ENCODE measurements around the gene AMOTL2.

AMOTL2 gene

DNA sequence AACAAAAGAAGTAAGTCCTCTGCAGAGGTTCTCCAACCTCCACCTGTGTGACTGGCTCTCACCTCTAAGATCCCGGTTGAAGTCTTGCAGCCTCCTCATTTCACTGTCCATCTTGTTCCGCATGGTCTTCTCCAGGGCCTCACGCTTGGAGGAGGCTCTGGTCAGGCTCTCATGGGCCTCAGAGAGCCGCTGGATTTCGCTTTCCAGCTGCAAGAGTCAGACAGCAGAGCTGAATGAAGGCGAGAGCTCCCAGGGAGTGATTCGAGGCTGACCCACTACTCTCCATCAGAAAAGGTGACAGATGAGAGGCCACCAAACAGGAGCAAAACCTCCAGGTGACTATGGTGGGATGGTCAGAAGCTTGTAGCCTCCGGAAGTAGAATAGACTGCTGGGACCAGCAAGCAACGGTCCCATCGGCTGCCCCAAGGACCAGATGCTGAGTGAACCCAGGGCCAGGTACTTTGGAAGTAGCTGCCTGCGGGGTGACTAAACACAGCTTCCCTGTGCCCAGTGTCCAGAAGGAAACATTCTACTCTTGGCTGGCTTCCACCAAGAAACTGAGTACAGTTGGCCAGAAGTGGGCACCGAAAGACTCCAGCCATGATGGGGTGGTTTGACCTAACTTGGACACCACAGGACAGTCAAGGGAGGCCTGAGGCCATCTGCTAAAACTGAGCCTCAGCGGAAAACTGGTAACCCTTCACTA, 7.9 kb downstream of the AMOTL2 start:
- no peak for DNase-seq (ENCODE audit: low spot score)

DNA sequence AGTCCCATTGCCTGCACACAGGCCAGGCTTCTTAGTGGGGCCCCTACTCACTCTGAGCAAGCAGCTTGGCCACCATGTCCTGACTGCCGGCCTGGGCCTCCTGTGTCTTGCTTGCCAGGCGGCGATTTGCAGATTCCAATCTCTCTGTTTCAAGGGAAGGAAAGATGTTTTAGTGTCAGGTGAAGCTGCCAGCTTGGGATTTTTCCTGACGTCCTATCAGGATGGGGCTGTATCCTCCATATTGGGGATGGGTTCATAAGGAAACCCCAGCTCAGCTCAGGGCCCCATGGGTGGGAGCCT, 8.5 kb downstream of the AMOTL2 start:
- no peak for DNase-seq (ENCODE audit: low spot score)

DNA sequence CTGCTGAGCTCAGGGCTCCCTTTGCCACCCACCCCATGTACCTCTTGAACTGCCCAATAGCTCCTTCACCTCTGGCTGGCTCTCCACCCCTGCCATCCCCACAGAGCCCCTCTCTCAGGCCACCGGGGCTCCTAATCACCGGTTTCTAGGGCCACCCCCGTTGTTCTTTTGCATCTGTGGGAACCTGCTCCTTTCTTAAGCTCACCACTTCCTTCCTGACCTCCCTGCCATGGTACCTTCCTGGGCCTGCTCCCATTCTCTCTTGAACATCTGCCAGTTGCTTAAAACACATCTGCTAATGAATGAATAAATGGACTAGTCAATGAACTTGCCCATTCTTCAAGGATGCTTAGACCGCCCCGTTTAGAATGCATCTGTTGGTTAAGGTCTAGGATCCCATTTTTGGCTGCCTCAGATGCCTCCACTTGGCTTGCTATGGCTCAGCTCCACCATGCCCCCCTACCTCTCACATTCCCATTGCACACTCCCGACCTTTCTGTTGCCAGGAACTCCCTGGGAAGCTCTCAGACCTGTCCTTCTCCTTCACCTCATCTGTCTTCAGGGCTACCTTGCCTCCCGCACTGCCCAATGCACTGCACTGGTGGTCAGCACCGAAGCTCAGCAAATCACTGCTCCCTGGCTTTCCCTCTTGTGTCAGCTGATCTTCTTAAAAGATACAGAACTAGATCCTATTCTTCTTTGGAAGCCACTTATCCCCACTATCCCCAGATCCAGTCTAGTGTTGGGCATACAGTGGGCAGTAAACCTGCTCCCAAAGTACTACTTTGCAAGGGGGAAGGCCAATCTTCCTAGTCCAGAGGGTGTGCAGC, 9.1 kb downstream of the AMOTL2 start:
- DNase-seq (ENCODE audit: low spot score): no peak

DNA sequence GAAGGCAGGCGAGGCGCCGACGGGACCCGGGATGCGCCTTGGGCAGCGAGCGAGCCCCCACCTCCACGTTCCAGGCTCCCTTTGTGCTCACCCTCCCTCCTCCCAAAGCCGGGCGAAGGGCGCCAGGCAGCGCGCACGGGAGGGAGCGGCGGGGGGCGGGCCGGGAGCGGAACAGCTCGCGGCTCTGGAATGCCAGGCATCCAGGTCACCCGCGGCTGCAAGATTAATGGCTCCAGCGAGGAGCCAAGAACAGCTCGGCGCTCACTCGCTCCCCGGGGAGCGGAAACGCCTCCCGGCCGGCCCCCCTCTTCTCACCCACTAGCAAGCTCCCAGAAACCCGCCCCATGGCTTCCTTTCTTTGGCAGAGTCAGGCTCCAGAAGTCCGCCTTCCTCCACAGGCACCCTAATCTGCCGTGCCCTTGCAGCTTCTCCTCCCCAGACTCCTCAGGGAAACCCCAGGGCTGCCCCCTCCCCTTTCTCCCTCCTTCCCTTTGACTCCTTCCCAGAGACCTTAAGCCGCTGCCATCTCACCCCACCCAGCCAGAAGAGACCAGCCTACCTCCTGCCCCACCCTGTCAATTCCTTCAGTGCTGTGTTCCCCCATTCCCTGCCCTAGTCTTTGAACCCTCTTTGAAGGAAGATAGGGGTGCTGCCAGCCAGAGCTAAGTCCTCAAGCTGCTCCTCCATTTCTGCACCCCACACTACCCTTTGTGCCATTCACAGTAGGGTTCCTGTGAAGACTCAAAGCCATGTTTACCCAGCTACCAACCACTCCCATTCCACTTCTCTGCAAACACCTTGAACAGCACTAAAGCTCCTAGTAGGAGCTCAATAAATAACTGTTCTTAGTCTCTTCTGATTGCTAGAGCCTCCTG, 9.9 kb downstream of the AMOTL2 start:
- DNase-seq (ENCODE audit: low spot score): peak; percentile 93

DNA sequence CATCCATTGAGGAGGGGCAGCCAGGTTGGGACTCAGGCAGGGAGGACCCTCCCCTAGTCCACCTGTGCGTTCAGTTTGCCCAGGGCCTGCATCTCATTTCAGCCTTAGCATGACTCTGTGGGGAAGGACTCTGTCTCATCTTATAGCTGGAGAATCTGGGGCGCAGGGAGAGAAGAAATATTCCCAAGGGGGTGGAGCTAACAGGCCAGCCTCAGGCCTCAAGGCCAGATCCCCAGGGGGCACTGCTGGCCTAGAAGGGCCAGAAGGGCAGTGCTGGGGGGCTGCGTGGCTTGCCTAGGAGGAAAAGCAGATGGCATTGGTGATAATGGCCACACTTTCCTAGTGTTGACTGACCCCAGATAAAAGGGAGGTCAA, 10.9 kb downstream of the AMOTL2 start:
- no peak for DNase-seq (ENCODE audit: low spot score)

DNA sequence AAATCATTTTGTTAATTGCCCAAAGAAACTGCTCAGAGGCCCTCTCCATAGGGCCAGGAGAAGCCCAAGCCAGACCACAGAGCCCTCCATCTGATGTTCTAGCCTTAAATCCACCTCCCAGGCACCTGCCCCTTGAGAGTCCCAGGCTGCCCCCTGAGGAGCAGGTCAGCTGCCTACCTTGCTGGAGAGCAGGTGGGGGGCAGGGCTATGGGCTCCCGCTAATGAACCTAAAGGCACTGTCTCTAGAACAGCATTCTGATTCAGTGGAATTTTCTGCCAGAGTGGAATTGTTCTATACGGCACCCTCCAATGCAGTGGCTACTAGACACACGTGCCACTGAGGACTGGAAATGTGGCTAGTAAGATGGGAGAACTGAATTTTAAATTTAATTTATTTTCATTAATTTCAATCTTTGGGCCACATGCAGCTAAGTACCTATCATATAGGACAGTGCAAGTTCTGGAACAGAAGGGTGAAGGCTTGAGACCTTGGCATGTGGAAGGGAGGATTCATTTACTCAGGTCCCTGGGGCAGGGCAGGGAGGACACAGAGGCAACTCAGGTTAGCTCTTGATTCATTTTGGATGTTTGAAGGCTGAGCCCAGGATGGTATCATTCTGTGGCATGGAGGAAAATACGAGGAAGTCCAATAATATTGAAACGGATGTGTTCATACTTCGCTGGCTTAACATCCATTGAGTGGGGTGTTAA, 11.4 kb downstream of the AMOTL2 start:
- DNase-seq (ENCODE audit: low spot score): no peak

DNA sequence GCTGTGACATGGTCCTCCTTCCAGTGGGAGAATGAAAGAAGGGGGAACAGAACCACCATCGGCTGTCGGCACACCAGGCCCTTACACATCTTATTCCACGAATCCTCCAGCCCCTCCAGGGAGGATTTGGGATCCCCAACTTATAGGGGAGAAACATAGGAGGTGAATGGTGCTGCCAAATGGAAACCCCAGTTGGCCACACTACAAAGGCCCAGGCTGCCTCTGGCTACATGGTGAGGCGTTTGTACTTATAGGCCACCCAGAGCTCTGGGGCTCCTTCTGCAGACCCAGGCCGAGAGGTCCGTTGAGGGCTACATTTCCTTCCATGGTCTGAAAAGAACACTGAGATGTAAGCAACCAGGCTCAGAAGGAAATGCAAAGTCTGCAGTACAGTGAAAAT, 12.0 kb downstream of the AMOTL2 start:
- no peak for DNase-seq (ENCODE audit: low spot score)

DNA sequence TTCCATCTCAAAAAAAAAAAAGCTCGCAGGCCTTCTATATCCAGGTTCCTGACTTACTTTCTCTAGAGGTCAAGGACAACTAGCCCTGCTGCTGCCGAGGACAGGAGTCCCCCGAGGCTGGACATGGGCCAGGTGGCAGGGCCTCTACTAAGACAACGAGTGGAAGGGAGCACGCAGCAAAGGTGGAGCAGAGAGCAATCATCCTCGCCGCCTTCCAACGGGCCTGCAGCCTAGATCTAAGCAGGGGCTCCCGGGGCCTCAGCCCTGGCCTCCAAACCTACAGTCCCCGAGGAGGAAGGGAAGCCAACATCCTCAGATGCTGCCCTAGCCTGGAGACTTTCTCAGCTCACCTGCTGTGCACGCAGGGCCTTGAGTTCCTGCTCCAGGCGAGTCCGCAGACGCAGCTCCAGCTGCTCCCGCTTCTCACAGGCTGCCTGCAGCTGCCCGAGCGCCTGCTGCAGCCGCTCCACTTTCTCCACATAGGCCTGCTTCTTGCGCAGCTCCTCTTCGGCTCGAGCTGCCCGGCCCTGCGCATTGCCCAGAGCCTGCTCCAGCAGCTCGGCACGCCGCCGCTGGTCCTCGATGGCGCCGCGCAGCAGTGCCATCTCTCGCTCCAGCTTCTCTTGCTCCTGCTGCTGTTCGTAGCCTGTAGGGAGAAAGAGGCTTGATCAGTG, 12.9 kb downstream of the AMOTL2 start:
- no peak for DNase-seq (ENCODE audit: low spot score)

DNA sequence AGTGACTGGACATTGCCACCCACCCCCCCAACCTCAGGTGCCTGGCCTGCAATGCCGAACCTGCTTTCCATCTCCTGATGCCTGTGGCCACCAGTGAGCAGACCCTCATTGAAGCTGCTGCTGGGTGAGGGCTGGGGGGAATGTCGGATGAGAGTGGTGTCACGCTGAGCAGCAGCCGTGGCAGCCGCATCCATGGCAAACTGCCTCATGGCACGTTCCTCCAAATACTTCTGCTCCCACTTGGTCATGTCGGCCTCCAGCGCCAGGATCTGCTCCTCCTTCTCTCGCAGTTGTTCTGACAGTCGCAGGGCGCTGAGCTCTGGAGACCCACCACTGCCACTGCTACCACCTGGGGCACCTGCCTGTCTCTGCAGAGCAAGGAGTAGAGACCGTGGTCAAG, 14.2 kb downstream of the AMOTL2 start:
- no peak for DNase-seq (ENCODE audit: low spot score)

DNA sequence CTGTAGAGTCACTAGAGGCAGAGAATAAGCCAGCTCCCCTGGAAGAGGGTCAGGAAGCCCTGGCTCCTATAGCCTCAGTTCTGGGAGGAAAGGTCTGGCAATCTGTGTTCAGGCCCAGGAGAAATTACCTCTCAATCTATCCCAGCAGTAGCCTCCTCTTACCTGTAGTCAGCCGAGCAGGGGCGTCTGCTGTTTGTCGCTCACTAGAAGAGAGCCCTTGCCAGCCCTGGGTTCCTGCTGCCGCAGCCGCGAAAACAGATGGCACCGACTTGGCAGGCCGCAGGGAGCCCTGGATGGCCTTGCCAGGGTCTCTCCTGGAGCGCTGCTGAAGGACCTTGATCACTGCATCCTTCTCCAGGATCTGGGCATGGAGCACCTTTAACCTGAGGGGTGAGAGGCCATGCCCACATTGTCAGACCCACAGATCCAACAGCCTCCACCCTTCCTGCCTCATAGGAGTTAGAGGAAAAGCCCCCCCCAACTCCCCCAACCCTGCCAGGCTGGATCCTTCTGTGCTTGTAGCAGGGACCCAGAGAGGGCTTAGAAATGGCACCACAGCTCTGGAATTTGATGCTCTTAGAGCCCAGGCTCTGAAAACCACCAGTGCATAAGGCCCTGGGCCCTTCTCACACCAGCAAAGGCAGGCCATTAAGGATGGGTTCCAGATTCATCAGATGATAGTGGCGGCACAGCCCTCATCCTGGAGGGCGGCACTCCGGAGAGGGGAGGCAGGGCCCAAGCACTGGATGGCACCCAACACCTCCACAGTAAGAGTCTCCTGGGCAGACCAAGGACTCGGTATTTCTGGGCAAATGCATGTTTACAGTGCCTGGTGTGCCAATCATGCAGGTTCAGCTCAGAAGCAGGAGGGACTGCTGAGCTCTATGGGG, 14.9 kb downstream of the AMOTL2 start:
- no peak for DNase-seq (ENCODE audit: low spot score)

DNA sequence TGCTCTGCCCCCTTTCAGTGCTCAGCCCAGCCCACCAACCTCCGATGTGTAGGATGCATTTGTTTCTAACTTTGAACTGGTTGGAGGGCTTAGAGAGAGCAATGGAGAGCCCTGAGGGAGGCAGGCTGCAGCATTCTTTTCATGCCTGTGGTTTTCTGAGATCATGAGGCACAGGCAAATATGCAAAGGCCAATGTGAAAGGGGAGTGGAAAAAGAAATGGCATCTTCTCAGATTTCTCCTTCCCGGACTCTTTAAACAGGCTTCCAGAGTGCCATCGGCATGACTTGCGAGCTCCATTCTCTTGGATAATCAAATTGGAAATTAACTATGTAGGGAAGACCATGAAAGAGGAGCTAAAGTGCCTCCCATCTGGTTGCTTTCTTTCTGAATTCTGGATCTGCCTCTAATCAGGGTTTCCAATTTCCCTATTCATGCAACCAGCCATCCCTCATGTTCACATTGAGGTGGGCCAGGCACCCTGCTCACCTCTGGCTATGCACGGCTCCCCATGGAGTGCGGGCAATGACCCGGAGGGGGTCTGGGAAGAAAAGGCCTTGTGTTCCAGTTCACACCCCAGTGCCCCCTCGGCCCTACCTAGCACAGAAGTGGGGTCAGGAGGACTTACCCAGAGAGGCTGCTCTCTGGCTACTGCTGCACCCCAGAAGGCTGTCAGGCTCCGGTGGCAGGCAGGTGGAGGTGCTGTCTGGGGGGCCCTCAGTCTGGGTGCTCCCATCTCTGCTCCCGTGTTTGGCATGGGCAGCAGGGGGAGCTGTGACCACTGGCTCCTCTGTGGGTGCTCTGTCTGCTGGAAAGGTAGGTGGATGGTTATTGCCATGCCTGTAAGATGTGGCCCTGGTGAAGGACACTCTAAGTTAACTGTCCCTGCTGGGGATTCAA, 16.1 kb downstream of the AMOTL2 start:
- peak; percentile 49 for DNase-seq (ENCODE audit: low spot score)

DNA sequence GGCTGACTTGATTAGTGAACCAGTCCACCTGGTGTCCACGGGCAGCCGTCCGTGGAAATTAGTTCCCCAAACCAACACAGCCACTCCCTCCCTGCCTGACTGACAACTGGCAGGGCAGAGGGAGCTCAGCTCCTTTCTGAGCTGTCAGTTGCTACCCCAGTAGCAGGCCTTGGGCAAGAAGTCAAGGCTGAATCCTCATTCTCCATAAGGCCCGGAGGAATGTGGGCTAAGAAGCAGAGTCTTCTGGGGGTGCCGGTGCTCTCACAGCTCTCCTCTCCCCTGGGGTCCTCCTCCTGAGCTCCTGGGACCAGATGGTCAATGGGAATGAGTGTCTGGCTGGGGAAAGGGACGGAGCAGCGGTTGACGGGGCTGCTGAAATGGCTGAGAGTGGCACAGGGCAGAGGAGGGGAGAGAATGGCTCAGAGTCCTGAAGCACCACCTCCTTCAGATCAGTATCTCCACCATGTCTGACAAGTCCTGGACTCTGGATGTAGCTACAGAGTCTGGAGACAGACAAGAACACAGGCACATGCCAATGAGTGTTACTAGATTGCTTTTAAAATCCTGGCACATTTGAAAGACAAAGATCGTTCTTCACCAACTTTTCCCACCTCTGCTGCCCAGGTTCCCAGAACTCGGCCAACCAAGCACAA, 16.9 kb downstream of the AMOTL2 start:
- no peak for DNase-seq (ENCODE audit: low spot score)

DNA sequence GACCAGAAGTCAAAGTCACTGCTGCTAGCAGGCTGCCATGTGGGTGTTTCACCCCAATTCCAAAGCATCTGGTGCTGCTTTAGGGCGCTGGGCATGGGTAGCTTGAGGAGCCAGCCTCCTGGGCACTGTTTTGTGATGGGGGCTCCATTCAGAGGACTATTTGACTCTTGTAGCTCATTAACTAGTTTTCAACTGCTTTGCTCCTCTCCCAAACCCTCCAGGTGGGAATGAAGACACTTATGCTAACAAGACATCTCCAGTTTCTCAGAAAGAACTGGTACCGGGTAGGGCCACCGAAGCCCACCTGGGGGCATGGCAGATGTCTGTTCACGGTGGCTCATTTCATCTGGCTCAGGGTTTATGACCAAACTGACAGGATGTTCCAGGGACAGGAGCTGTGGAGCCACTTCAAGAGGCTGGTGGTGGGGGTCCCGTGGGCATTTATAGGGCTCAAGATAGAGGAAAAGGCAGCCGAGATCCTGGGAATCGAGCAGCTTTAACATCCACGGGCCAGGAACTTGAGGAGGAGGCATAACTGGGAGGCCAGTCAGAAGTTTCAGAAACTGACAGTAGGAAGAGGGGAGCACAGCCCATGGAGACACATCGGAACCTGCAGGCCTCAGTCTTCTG, 17.7 kb downstream of the AMOTL2 start:
- DNase-seq (ENCODE audit: low spot score): no peak

DNA sequence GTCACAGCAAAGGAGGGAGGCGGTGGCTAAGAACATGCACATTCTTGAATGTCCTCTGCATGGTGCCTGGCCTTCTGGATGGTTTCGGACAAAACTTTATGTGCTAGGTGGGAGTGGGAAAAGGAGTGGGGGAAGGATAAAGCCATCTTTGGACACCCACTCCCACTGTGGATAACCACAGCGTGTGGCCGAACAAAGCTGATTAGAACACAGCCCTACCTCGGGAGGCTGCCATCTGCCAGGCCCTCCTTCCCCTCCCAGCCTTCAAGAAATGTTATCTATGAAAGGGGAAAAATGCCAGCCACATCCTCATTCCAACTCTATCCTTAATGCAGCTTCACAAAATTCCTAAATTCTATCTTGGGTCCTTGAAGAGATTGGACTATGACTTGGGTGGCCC, 18.8 kb downstream of the AMOTL2 start:
- DNase-seq (ENCODE audit: low spot score): no peak

DNA sequence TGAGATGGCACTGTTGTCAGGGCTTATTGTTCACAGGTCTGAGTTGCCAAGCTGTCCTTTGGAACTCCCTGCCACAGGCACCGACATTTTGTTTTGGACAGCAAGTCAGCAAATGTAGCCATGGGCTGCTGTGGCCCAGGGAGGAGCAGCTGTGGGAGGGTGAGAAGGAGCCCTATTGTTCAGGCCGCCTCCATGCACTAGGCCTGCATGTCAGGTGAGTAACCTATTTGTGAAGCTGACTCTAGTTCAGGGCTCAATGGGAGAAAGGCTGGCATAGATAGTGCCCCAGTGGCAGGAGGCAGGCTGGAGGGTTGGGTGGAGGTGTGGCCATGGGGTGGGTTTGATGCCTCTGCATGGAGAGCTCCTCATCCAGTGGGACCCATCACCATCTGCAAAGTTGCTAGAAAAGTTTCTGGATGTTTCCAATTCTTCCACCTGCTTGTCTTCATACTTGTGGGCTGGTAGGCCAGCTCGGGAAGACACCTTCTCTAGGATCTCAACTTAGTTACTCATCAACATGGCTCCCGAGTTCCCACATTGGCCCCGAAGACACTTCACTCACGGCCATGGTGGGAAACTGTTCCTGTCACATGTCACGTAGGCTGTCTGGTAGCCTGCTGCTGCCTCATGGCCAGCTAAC, 19.5 kb downstream of the AMOTL2 start:
- DNase-seq (ENCODE audit: low spot score): no peak

DNA sequence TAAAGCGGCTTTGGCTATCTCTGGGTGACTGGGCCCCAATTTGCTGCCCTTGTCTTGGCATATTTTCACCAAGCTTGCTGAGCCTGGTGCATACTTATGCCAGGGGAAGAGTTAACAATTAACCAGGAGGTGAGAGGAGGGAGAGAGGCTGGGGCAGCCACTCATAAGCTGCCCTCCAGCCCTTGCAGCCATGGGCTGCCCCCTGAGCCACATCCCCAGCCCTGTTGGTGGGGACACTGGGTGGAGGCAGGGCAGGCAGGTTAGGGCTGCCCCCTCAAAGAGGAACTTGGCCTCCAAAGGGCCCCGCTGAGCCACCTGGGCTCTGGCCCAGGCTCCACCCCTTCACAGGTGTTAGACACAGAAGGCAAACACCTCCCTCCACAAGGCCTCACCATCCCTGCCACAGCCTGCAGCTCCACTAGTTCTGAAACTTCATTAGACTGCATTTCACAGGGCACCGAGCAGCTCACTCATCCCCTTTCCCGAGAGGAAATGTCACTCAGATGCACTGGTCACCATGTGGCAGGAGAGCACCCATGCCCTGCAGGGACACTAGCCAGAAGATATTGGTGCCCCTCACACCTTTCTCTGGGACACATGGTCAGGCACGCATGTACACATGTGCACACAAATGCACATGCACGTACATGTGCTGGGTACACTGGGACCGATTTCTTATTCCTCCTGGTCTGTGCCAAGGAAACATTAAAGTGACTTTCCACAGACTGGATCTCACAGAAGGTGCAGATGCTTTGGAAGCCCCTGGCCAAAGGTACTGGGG, 20.2 kb downstream of the AMOTL2 start:
- DNase-seq (ENCODE audit: low spot score): no peak

DNA sequence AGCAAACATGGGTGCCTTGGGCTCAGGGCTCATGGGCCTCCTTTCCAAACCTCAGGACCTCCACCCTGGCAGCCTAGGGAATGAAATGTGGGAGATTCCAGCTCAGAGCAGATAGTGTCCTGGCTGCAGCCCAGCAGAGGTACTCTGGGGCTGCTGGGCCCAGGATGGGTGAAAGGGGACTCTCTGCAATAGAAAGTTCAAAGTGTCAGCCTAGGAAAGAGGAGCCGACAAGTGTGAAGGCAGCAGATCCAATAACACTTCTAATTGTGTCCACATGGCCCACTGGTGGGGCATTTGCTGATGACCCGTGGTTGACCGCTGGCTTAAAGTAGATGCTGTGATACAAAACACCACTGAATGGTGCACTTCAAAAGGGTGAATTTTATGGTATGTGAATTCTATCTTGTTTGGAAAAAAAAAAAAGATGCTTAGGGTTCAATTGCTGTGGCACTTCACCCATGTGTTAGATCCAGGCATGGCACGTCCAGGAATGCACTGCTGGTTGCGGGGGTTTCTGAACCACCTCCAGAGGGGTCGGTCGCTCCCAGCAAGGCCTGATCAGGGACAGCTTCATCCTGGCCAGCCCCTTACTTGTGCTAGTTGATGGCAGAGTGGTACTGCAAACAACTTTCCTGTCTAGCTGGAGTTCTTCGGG, 20.9 kb downstream of the AMOTL2 start:
- DNase-seq (ENCODE audit: low spot score): no peak
